Anterior cingulate cortex (tissue), 58 donors: ENCODE measurements around the gene CDHR5.

Experiments
- DNase-seq, 58 donors: peaks; one replicate each; lab custom pipeline; 2025; lab: John Stamatoyannopoulos, UW

The CDHR5 gene

GRCh38 chr11:612961-613300 is 11.8 kb downstream of the CDHR5 start:
- no peak for DNase-seq

- no peak for DNase-seq
These were observed 12.4 kb downstream of the CDHR5 start for GRCh38 chr11:612201-612960.

- no peak for DNase-seq
These were observed 13.5 kb downstream of the CDHR5 start for GRCh38 chr11:611001-611996.

GRCh38 chr11:610146-610801 is 14.5 kb downstream of the CDHR5 start:
- DNase-seq, result no peak

- no peak for DNase-seq
These were observed 15.4 kb downstream of the CDHR5 start for GRCh38 chr11:609341-609811.

- no peak for DNase-seq
These were observed 15.9 kb downstream of the CDHR5 start for GRCh38 chr11:608791-609251.

- DNase-seq, result no peak
These were observed 16.6 kb downstream of the CDHR5 start for GRCh38 chr11:607971-608659.

DNA sequence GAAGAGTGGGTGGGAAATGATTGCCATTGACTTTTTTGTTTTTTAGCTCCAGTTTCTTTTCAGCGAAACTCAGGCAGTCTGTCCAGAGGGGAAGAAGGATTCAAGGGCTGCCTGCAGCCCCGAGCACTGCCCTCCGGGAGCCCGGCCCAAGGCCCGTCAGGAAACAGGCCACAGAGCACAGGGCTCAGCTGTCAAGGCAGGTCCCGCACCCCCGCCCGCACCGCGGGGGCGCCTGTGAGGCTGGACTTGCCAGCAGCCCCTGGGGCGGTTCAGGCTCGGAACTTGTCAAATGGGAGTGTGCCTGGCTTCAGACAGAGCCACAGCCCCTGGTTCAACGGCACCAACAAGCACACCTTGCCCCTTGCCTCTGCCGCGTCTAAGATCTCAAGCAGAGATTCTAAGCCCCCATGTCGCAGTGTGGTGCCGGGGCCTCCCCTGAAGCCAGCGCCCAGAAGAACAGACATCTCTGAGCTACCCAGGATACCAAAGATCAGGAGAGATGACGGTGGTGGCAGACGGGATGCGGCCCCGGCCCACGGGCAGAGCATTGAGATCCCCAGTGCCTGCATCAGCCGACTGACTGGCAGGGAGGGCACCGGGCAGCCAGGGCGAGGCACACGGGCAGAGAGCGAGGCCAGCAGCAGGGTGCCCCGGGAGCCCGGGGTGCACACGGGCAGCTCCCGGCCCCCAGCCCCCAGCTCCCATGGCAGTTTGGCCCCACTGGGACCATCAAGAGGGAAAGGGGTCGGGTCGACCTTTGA is 17.6 kb downstream of the CDHR5 start:
- DNase-seq, result no peak

DNA sequence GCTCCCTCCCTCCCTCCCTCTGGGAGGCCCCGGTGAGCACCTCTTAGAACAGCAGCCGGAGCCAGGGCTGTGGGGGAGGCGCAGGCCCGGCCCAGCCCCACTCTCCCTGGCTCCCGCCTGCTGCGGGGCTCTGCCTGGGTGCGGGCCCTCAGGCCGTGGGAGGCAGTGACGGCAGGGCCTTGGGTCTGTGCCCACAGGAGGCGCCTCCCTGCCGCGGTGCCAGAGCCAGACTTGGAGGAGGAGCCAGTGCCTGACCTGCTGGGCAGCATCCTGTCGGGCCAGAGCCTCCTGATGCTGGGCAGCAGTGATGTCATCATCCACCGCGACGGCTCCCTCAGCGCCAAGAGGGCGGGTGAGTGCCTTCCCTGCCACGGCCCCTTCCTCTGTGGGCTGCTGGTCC is 18.5 kb downstream of the CDHR5 start:
- peak in 10 of 58 donors; percentile 14 to 44 (median 32) for DNase-seq

DNA sequence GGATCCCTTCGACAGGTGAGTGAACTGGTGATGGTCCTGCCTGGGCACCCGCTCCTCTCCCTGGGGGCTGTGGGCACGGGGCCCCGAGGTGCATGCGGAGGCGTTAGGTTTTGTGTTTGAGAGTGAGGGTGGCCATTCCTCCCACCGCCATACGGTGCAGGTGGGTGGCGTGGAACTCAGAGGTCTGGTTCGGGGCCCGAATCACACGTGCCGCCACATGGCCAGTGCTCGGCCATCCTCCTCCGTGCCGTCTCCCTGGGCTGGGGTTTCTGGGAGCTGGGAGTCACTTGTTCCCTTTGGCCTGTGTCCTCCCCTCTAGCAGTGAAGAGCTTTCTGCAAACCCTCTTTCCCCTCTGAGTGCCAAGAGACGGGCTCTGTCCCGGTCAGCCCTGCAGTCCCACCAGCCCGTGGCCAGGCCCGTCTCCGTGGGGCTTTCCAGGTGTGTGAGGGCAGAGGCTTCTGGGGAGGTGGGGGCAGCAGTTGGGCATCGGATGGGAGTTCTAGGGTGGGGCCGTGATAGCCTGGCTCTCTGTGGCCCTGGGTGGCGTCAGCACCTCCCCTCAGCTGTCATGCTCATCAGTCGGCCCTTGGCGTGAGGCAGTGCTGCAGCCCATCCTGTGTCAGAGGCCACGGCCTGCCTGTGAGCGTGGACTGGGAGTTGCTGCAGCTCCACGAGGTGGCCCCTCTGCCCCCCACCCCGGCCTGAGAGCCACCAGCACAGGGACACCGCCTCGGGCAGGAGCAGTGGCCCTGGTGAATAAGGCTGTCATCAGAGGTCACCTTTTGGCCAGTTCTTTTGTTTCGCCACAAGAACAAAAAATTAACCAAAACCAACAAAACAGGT is 19.2 kb downstream of the CDHR5 start:
- no peak for DNase-seq

DNA sequence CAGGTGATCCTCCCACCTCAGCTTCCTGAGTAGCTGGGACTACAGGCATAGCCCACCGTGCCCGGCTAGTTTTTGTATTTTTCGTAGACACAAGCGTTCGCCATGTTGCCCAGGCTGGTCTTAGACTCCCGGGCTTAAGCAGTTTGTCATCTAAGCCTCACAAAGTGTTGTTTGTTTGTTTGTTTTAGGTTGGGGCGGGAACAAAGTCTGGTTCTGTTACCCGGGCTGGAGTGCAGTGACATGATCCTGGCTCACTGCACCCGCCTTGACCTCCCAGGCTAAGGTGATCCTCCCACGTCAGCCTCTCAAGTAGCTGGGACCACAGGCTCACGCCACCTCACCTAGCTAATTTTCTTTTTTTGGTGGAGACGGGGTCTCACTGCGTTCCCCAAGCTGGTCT is 21.6 kb downstream of the CDHR5 start:
- DNase-seq, result no peak

- no peak for DNase-seq
These were observed 23.0 kb downstream of the CDHR5 start for GRCh38 chr11:601573-602245.

DNA sequence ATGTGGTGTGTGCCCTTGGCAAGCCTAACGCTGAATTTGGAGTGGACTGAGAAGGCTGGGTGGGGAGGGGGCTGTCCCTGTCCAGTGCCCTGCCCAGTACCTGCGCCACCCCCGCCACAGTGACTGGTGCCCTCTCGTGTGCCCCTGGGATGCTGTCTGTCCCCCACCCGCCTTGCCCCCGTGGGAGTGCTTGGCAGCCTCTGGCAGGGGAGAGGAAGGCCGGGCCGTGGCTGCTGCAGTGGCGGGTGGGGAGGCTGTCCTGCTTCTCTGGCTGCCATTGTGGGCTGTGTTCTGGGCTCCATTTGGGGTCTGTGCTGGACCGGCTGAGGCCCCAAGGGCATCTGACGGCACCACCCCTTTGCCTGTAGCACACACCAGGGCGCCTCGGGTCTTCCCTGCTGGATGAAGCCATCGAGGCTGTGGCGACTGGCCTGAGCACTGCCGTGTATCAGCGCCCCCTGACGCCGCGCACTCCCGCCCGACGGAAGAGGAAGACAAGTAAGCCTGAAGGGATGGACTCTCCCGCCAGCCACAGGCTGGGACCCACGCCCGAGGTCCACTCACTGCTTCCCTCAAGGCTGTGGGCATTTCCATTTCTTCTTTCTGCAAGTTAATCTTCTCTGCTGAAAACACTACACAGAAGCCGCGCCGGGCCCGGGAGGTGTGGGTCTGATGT is 26.6 kb downstream of the CDHR5 start:
- DNase-seq, result no peak

- DNase-seq, result no peak
These were observed 27.5 kb downstream of the CDHR5 start for GRCh38 chr11:597166-597725.

DNA sequence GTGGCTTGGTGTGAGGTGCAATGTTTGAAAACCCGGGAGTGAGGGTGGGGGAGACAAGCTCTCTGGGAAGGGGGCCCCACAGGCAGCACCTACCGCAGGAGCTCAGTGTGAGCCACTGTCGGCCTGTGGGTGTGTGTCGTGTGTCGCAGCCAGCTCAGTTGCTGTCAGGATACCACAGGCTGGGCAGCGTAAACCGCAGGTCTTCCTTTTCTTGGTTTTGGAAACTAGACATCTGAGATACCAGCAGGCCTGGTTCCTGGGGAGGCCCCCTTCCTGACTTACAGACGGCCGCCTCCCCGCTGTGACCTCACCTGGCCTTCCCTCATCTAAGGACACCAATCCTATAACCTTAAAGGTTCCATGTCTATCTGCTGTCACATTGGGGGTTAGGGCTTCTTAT is 28.4 kb downstream of the CDHR5 start:
- no peak for DNase-seq

- no peak for DNase-seq
These were observed 29.4 kb downstream of the CDHR5 start for GRCh38 chr11:595400-595799.

DNA sequence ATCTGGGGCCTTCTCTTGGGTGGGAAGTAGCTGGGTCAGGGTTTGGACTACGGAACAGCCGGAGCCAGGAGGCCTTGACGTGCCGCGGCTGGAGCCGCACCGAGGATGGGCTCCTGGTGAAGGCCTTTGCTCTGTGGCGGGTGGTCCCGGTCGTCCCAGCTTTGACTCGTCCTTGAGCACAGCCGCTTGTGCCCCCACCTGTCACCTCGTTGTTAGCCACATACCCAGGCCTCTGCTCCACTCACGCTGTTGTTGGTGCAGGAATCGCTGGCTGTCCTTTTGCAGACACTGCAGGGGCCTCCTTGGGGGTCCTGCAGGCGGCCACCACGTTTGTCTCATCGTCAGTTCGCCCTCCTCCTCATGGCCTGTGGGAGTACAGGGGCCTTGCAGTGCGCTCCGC is 31.4 kb downstream of the CDHR5 start:
- DNase-seq, result no peak
